K562 (cell line): ENCODE data around the gene FEN1. TPM values are rescaled to one million over a fixed set of nuclear protein-coding genes. Genes with fewer than 3 reads are reported as not detected.

Experiments
- CTBP1 ChIP-seq: fragments of 450-650 bp; IDR thresholded peaks from 2 replicates; pipeline ENCODE4 v1.6.1; 2016; ENCODE audit warnings: borderline replicate concordance
- HDAC3 ChIP-seq: fragments of 450-650 bp; IDR thresholded peaks from 2 replicates; pipeline ENCODE4 v1.6.1; 2018; ENCODE audit warnings: borderline replicate concordance, mild to moderate bottlenecking, moderate library complexity; ENCODE audit not compliant: partially characterized antibody
- HDGF ChIP-seq: fragments of 450-650 bp; IDR thresholded peaks from 2 replicates; pipeline ENCODE4 v1.6.1; 2016
- ILK ChIP-seq: fragments of 450-650 bp; IDR thresholded peaks from 2 replicates; pipeline ENCODE4 v1.6.1; 2016; ENCODE audit warnings: missing genetic modification characterization, low read depth, mild to moderate bottlenecking, missing compliant biosample characterization, moderate library complexity, borderline replicate concordance
- PRMT5 ChIP-seq: sonication (generic); formaldehyde crosslinking; IDR thresholded peaks from 2 replicates; pipeline ENCODE4 v1.5.0; 2020; ENCODE audit warnings: missing genetic modification reagents
- SRF ChIP-seq, 2 experiments: fragments of 250-450, 450-650 bp in 1 of 2; sonication (Bioruptor Pico) in 1 of 2; sonication (generic) in 1 of 2; formaldehyde crosslinking; IDR thresholded peaks; 2 replicates each; pipeline versions ENCODE4 v1.5.0 to v1.5.1; 2020 to 2022; ENCODE audit warnings: mild to moderate bottlenecking in 1 of 2, missing genetic modification reagents in 1 of 2
- ZNF408 ChIP-seq: fragments of 250-450 bp; sonication (Bioruptor Pico); IDR thresholded peaks from 2 replicates; pipeline ENCODE4 v1.4.0; 2020; ENCODE audit warnings: low read depth, mild to moderate bottlenecking, moderate library complexity
- ZSCAN29 ChIP-seq: fragments of 450-650 bp; IDR thresholded peaks from 2 replicates; pipeline ENCODE4 v1.6.1; 2017
- polyA plus RNA-seq, 8 experiments: library from polyadenylated mRNA; depleted of rRNA in 4 of 8; stranded (reverse) in 5 of 8; unstranded in 3 of 8; fragments of >200 nt; fragmentation: Nextera tagmentation in 2 of 8; fragmentation: Illumina TruSeq in 1 of 8; extraction: Ambion mirVana in 2 of 8; extraction: Trizol in 1 of 8; gene quantifications; 2 replicates each; pipeline versions ENCODE4 v1.2.1 to v1.2.3, GENCODE V29; 2011 to 2014; ENCODE audit warnings: inconsistent platforms in 1 of 8, missing spikeins in 1 of 8
- total RNA-seq, 7 experiments: library from RNA; depleted of rRNA in 6 of 7; stranded (reverse); fragments of >200 nt in 6 of 7; fragmentation: Illumina TruSeq in 2 of 7; extraction: Trizol in 2 of 7; gene quantifications; 2 replicates each; pipeline versions ENCODE4 v1.2.1 to v1.2.3, GENCODE V29; 2011 to 2021; ENCODE audit warnings: low replicate concordance in 1 of 7
- TF ChIP-seq, protein P1 (sequence below): fragments of 250-450 bp; sonication (Bioruptor Pico); IDR thresholded peaks from 2 replicates; pipeline ENCODE4 v1.8.0; 2021; ENCODE audit warnings: moderate library complexity, mild to moderate bottlenecking, inconsistent platforms
- TF ChIP-seq, protein P2 (sequence below): sonication (generic); formaldehyde crosslinking; IDR thresholded peaks from 2 replicates; pipeline ENCODE4 v1.8.1; 2023; ENCODE audit warnings: mild to moderate bottlenecking, missing genetic modification reagents
- TF ChIP-seq, protein P3 (sequence below): fragments of 450-650 bp; IDR thresholded peaks from 2 replicates; pipeline ENCODE4 v1.6.1; 2017; ENCODE audit warnings: mild to moderate bottlenecking, moderate library complexity
- TF ChIP-seq, protein P4 (sequence below), 2 experiments: fragments of 450-650 bp; formaldehyde crosslinking in 1 of 2; IDR thresholded peaks; 2 replicates each; pipeline versions ENCODE4 v1.4.0 to v1.6.1; 2014 to 2020; ENCODE audit warnings: mild to moderate bottlenecking in 2 of 2, borderline replicate concordance in 1 of 2, low read depth in 1 of 2
- TF ChIP-seq, protein P5 (sequence below): fragments of 450-650 bp; conservative IDR thresholded peaks from 2 replicates; pipeline ENCODE4 v1.6.1; 2016; ENCODE audit warnings: missing genetic modification characterization, low read depth, mild to moderate bottlenecking, control low read depth, missing compliant biosample characterization

FEN1 gene
- total and polyA plus RNA-seq, 9 of the 15 experiments (the other 6 are each of a cell fraction or from before 2014, with no cell fraction given) = 58.1 to 156 (median 137) TPM

DNA sequence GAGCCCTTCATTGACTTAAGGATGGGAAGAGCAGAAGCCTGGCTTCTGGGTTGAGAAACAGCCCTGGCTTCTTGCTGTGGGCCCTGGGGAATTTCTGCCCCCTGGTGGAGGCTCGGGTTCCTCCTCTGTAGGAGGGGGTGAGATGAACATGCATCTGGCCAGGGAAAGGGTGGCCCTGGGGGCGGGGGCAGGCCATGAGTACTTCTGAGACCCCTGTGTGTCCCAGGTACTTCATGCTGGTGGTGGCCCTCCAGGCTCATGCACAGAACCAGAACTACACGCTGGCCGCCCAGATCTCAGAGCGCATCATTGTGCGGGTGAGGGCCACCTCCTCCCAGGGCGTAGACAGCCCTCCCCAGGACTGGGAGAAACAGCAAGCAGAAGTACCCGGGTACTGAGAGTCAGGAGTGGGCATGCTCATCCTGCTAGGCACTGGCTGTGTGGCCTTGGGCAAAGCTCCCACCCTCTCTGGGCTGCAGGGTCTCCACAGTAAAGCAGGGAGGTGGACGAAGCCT lies 16.1 kb upstream of the FEN1 start (continued):
- TF ChIP-seq ILK (tag) (no peak), HDAC3 (no peak), HDGF (no peak), CTBP1 (no peak), ZSCAN29 (no peak), PRMT5 (CRISPR knock-in tag) (no peak), ZNF408 (no peak), SRF (CRISPR knock-in tag; IDR thresholded peaks at IDR 0.05) (no peak)
- TF ChIP-seq, protein P1, sequence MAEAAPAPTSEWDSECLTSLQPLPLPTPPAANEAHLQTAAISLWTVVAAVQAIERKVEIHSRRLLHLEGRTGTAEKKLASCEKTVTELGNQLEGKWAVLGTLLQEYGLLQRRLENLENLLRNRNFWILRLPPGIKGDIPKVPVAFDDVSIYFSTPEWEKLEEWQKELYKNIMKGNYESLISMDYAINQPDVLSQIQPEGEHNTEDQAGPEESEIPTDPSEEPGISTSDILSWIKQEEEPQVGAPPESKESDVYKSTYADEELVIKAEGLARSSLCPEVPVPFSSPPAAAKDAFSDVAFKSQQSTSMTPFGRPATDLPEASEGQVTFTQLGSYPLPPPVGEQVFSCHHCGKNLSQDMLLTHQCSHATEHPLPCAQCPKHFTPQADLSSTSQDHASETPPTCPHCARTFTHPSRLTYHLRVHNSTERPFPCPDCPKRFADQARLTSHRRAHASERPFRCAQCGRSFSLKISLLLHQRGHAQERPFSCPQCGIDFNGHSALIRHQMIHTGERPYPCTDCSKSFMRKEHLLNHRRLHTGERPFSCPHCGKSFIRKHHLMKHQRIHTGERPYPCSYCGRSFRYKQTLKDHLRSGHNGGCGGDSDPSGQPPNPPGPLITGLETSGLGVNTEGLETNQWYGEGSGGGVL = no peak
- TF ChIP-seq, protein P2, sequence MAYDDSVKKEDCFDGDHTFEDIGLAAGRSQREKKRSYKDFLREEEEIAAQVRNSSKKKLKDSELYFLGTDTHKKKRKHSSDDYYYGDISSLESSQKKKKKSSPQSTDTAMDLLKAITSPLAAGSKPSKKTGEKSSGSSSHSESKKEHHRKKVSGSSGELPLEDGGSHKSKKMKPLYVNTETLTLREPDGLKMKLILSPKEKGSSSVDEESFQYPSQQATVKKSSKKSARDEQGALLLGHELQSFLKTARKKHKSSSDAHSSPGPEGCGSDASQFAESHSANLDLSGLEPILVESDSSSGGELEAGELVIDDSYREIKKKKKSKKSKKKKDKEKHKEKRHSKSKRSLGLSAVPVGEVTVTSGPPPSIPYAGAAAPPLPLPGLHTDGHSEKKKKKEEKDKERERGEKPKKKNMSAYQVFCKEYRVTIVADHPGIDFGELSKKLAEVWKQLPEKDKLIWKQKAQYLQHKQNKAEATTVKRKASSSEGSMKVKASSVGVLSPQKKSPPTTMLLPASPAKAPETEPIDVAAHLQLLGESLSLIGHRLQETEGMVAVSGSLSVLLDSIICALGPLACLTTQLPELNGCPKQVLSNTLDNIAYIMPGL (CRISPR knock-in tag) = no peak
- TF ChIP-seq, protein P3, sequence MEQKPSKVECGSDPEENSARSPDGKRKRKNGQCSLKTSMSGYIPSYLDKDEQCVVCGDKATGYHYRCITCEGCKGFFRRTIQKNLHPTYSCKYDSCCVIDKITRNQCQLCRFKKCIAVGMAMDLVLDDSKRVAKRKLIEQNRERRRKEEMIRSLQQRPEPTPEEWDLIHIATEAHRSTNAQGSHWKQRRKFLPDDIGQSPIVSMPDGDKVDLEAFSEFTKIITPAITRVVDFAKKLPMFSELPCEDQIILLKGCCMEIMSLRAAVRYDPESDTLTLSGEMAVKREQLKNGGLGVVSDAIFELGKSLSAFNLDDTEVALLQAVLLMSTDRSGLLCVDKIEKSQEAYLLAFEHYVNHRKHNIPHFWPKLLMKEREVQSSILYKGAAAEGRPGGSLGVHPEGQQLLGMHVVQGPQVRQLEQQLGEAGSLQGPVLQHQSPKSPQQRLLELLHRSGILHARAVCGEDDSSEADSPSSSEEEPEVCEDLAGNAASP = no peak
- TF ChIP-seq, protein P4, sequence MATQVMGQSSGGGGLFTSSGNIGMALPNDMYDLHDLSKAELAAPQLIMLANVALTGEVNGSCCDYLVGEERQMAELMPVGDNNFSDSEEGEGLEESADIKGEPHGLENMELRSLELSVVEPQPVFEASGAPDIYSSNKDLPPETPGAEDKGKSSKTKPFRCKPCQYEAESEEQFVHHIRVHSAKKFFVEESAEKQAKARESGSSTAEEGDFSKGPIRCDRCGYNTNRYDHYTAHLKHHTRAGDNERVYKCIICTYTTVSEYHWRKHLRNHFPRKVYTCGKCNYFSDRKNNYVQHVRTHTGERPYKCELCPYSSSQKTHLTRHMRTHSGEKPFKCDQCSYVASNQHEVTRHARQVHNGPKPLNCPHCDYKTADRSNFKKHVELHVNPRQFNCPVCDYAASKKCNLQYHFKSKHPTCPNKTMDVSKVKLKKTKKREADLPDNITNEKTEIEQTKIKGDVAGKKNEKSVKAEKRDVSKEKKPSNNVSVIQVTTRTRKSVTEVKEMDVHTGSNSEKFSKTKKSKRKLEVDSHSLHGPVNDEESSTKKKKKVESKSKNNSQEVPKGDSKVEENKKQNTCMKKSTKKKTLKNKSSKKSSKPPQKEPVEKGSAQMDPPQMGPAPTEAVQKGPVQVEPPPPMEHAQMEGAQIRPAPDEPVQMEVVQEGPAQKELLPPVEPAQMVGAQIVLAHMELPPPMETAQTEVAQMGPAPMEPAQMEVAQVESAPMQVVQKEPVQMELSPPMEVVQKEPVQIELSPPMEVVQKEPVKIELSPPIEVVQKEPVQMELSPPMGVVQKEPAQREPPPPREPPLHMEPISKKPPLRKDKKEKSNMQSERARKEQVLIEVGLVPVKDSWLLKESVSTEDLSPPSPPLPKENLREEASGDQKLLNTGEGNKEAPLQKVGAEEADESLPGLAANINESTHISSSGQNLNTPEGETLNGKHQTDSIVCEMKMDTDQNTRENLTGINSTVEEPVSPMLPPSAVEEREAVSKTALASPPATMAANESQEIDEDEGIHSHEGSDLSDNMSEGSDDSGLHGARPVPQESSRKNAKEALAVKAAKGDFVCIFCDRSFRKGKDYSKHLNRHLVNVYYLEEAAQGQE (IDR thresholded peaks at IDR 0.05; ENCODE audit: borderline replicate concordance) = peak; percentile 80
- TF ChIP-seq, protein P4 (CRISPR knock-in tag; IDR thresholded peaks at IDR 0.05; ENCODE audit: low read depth) = no peak
- TF ChIP-seq, protein P5, sequence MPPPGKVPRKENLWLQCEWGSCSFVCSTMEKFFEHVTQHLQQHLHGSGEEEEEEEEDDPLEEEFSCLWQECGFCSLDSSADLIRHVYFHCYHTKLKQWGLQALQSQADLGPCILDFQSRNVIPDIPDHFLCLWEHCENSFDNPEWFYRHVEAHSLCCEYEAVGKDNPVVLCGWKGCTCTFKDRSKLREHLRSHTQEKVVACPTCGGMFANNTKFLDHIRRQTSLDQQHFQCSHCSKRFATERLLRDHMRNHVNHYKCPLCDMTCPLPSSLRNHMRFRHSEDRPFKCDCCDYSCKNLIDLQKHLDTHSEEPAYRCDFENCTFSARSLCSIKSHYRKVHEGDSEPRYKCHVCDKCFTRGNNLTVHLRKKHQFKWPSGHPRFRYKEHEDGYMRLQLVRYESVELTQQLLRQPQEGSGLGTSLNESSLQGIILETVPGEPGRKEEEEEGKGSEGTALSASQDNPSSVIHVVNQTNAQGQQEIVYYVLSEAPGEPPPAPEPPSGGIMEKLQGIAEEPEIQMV (tag) = no peak
